ENCODE results near the gene ZBED1.
"Not testable (repeated sequence)": the region's sequence is repeated elsewhere in the genome, so short reads cannot be mapped to it uniquely, and the experiment has no call there.

Gene ZBED1

DNA sequence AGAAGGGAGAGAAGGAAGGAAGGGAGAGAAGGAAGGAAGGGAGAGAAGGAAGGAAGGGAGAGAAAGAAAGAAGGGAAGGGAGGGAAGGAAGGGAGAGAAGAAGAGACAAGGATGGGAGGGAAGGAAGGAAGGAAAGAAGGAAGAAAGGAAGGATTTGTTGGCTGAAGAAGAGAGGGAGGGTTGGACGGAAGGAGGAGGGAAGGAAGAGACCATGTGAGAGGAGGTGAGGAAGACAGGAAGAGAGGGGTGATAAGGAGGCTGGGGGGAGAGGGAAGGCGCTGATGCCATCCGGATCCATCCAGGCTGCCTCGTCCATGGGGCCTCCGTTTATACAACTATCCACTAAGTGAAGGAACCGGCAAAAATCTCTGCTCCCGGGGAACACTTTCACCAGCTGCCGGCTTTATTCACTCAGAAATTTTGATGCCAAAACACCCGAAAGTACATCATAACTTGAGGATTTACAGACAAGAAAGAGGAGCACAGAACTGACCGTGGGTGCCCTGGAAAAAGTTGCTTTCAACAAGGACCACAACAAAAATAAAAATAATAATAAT is 14.9 kb downstream of the ZBED1 start:
- no peaks in the 10 kb centered on the region for H3K9me3 ChIP-seq
- no peak for DNase-seq
- H3K27me3 ChIP-seq, result no peaks in the 10 kb centered on the region
- peaks cover 0 to 29% (median 7%) of the 10 kb centered on the region in 4 donors for H3K4me1 ChIP-seq
- TF ChIP-seq, protein P1, sequence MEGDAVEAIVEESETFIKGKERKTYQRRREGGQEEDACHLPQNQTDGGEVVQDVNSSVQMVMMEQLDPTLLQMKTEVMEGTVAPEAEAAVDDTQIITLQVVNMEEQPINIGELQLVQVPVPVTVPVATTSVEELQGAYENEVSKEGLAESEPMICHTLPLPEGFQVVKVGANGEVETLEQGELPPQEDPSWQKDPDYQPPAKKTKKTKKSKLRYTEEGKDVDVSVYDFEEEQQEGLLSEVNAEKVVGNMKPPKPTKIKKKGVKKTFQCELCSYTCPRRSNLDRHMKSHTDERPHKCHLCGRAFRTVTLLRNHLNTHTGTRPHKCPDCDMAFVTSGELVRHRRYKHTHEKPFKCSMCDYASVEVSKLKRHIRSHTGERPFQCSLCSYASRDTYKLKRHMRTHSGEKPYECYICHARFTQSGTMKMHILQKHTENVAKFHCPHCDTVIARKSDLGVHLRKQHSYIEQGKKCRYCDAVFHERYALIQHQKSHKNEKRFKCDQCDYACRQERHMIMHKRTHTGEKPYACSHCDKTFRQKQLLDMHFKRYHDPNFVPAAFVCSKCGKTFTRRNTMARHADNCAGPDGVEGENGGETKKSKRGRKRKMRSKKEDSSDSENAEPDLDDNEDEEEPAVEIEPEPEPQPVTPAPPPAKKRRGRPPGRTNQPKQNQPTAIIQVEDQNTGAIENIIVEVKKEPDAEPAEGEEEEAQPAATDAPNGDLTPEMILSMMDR (IDR thresholded peaks at IDR 0.05), result no peak
- intact Hi-C loops (cut with DNase I; ENCODE audit: low total_unique reads), result no loop called here
- peaks cover 40 to 45% (median 43%) of the 10 kb centered on the region in 3 donors for H3K36me3 ChIP-seq
- peak overlapping the region; percentile 68 to 75 for H3K27ac ChIP-seq
- no peak overlapping the region for H3K4me3 ChIP-seq

- H3K27ac ChIP-seq, result peak overlapping the region; percentile 68 to 75
- H3K27me3 ChIP-seq, result no peaks in the 10 kb centered on the region
- no peaks in the 10 kb centered on the region for H3K9me3 ChIP-seq
- peak overlapping the region; percentile 32 to 36 for H3K4me3 ChIP-seq
- TF ChIP-seq, protein P1 (IDR thresholded peaks at IDR 0.05), result no peak
- DNase-seq, result peak; percentile 33 to 72
- intact Hi-C loops (cut with DNase I; ENCODE audit: low total_unique reads), result no loop called here
- peaks cover 0 to 29% (median 7%) of the 10 kb centered on the region in 4 donors for H3K4me1 ChIP-seq
- peaks cover 36% of the 10 kb centered on the region in 3 donors for H3K36me3 ChIP-seq
Measured at GRCh38 chrX:2484721-2485648, 15.8 kb downstream of the ZBED1 start.

- TF ChIP-seq, protein P1 (IDR thresholded peaks at IDR 0.05), result no peak
- Histone ChIP-seq H3K9me3 (no peaks in the 10 kb centered on the region), H3K4me3 (peak overlapping the region; percentile 32 to 36), H3K36me3 (peaks cover 28 to 29% (median 29%) of the 10 kb centered on the region in 3 donors), H3K27ac (peak overlapping the region; percentile 68 to 75), H3K4me1 (peaks cover 0 to 29% (median 7%) of the 10 kb centered on the region in 4 donors), H3K27me3 (no peaks in the 10 kb centered on the region)
- intact Hi-C loops (cut with DNase I; ENCODE audit: low total_unique reads), result no loop called here
- no peak for DNase-seq
Measured at GRCh38 chrX:2484256-2484655, 16.5 kb downstream of the ZBED1 start.

GRCh38 chrX:2483398-2484060 is 17.2 kb downstream of the ZBED1 start:
- H3K4me1 ChIP-seq, result peaks cover 0 to 29% (median 7%) of the 10 kb centered on the region in 4 donors
- H3K27ac ChIP-seq, result peak overlapping the region; percentile 68 to 75
- H3K9me3 ChIP-seq, result no peaks in the 10 kb centered on the region
- intact Hi-C loops (cut with DNase I; ENCODE audit: low total_unique reads), result no loop called here
- TF ChIP-seq, protein P1 (IDR thresholded peaks at IDR 0.05), result no peak
- no peaks in the 10 kb centered on the region for H3K27me3 ChIP-seq
- no peak for DNase-seq
- H3K36me3 ChIP-seq, result peaks cover 21 to 22% (median 22%) of the 10 kb centered on the region in 3 donors
- peak overlapping the region in 1 of 2 donors; percentile 36 for H3K4me3 ChIP-seq

DNA sequence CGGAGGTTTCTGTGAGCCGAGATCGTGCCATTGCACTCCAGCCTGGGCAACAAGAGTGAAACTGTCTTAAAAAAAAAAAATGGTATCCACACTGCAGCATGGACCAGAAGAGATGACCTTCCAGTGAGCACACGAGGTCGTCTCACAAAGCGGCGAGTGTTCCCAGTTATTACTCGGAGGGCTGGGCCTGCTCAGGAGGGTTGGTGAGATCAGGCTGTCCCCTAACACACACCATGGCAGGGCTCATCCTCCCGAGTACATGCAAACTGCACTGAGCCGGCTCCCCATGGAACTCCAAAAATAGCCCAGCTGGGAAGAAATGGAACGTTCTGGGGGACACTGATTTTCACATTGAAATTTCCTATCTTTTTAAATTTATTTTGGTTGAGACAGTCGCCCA is 19.2 kb downstream of the ZBED1 start:
- intact Hi-C loops (cut with DNase I; ENCODE audit: low total_unique reads); H3K27ac ChIP-seq; H3K27me3 ChIP-seq; H3K9me3 ChIP-seq; DNase-seq; H3K36me3 ChIP-seq; H3K4me3 ChIP-seq: not testable (repeated sequence)
- H3K4me1 ChIP-seq, result peaks cover 0 to 29% (median 7%) of the 10 kb centered on the region in 4 donors

DNA sequence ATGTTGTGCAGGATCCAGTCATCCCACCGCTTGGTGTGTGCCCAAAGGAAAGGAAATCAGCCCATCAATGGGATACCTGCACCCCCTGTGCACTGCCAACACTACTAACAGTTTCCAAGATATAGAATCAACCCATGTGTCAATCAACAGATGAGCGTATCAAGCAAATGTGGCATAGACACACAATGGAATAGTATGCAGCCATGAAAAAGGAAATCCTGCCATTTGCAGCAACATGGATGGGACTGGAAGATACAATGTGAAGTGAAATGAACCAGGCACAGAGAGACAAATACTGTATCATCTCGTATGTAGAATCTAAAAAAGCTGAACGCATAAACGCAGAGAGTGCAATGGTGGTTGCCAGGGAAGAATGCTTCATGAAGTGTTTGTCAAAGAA is 20.8 kb downstream of the ZBED1 start:
- H3K27ac ChIP-seq; intact Hi-C loops (cut with DNase I; ENCODE audit: low total_unique reads); H3K9me3 ChIP-seq; H3K36me3 ChIP-seq; H3K27me3 ChIP-seq; H3K4me3 ChIP-seq; DNase-seq: not testable (repeated sequence)
- H3K4me1 ChIP-seq, result peaks cover 0 to 19% (median 7%) of the 10 kb centered on the region in 4 donors

Measured in tibial artery (tissue), 4 donors.